ENCODE measurements around the gene M1AP. TPM values are rescaled to one million over a fixed set of nuclear protein-coding genes. Genes with fewer than 3 reads are reported as not detected.

The M1AP gene
- total RNA-seq, 1 experiment from 2014 or later, result not detected

GRCh38 chr2:74516650-74517049, 131.5 kb downstream of the M1AP start:
- CTCF ChIA-PET, result no interaction called here

GRCh38 chr2:74515981-74516633, 132.0 kb downstream of the M1AP start:
- Histone ChIP-seq H3K4me2 (ENCODE audit: low read length) (no peak overlapping the region), H3F3A (ENCODE audit: low read length, unreplicated experiment) (no peaks in the 10 kb centered on the region), H3K36me3 (ENCODE audit: low read depth, low read length) (no peaks in the 10 kb centered on the region), H3K4me3 (ENCODE audit: low read length) (no peak overlapping the region), H3K27me3 (ENCODE audit: low read length) (no peaks in the 10 kb centered on the region), H3K9me2 (replicated peaks; ENCODE audit: low read length) (no peaks in the 10 kb centered on the region), H3K79me2 (ENCODE audit: low read length) (no peaks in the 10 kb centered on the region), H3K4me1 (ENCODE audit: insufficient read depth, low read length) (0 out of 2 replicates have a peak, but pooled peaks cover 3% of the 10 kb centered on the region), H3K9ac (ENCODE audit: low read length) (no peak overlapping the region), H3K27ac (ENCODE audit: low read length) (no peak overlapping the region), H2AFZ (ENCODE audit: low read length) (no peak overlapping the region), H3K9me3 (ENCODE audit: low read length) (no peaks in the 10 kb centered on the region), H4K20me1 (ENCODE audit: low read length) (no peaks in the 10 kb centered on the region)
- no TSS peak for BruUV-seq (replicated peaks)
- ChIA-PET CTCF (no interaction called here), POLR2A (ENCODE audit: unreplicated experiment) (no interaction called here)
- intact Hi-C loops (cut with micrococcal nuclease), result no loop called here
- ATAC-seq (no peak), DNase-seq (no peak)
- TF ChIP-seq CTCF (conservative IDR thresholded peaks at IDR 0.05; ENCODE audit: low read depth, low read length) (no peak), EZH2 (IDR thresholded peaks at IDR 0.05; ENCODE audit: low read length, unreplicated experiment) (no peak), EZH2phosphoT487 (IDR thresholded peaks at IDR 0.05; ENCODE audit: borderline replicate concordance, low read length) (no peak)

More at GRCh38 chr2:74516650-74517049, 131.5 kb downstream of the M1AP start:
- POLR2A ChIA-PET (ENCODE audit: unreplicated experiment), result no interaction called here
- Histone ChIP-seq H4K20me1 (ENCODE audit: low read length) (no peaks in the 10 kb centered on the region), H2AFZ (ENCODE audit: low read length) (no peak overlapping the region), H3K4me2 (ENCODE audit: low read length) (no peak overlapping the region), H3K27ac (ENCODE audit: low read length) (no peak overlapping the region), H3K36me3 (ENCODE audit: low read depth, low read length) (no peaks in the 10 kb centered on the region), H3K9ac (ENCODE audit: low read length) (no peak overlapping the region), H3K79me2 (ENCODE audit: low read length) (no peaks in the 10 kb centered on the region), H3K4me1 (ENCODE audit: insufficient read depth, low read length) (0 out of 2 replicates have a peak, but pooled peaks cover 3% of the 10 kb centered on the region), H3K9me2 (replicated peaks; ENCODE audit: low read length) (no peaks in the 10 kb centered on the region), H3K27me3 (ENCODE audit: low read length) (no peaks in the 10 kb centered on the region), H3K9me3 (ENCODE audit: low read length) (no peaks in the 10 kb centered on the region), H3F3A (ENCODE audit: low read length, unreplicated experiment) (no peaks in the 10 kb centered on the region), H3K4me3 (ENCODE audit: low read length) (no peak overlapping the region)
- ATAC-seq (no peak), DNase-seq (no peak)
- TF ChIP-seq EZH2phosphoT487 (IDR thresholded peaks at IDR 0.05; ENCODE audit: borderline replicate concordance, low read length) (no peak), CTCF (conservative IDR thresholded peaks at IDR 0.05; ENCODE audit: low read depth, low read length) (no peak), EZH2 (IDR thresholded peaks at IDR 0.05; ENCODE audit: low read length, unreplicated experiment) (no peak)
- no TSS peak for BruUV-seq (replicated peaks)
- intact Hi-C loops (cut with micrococcal nuclease), result no loop called here

DNA sequence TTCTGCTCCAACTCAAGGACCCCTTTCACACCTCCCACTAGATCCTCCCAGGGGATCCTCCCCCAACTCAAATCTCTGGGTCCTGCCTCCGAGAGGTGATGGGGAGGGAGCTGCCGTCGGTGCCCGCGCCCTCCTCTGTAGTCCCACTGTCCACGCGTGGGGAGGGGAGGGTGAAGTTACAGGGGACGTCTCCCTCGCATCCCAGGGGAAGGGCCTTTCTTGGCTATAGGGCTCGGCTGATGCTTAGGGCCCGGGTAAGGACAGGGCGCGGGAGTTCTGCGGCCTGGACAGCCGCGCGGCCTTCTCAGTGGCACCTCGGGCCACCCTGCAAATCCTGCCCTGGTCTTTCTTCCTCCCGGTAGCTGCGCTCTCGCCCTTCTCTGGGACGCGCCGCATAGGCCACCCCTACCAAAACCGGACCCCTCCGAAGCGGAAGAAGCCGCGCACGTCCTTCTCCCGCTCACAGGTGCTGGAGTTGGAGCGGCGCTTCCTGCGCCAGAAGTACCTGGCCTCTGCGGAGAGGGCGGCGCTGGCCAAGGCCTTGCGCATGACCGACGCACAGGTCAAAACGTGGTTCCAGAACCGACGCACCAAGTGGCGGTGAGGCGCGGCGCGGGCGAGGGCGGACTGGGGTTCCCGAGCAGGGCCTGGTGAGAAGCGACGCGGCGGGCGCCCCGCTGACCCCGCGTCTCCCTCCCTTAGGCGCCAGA, 132.7 kb downstream of the M1AP start:
- TF ChIP-seq EZH2 (IDR thresholded peaks at IDR 0.05; ENCODE audit: low read length, unreplicated experiment) (no peak), CTCF (conservative IDR thresholded peaks at IDR 0.05; ENCODE audit: low read depth, low read length) (no peak), EZH2phosphoT487 (IDR thresholded peaks at IDR 0.05; ENCODE audit: borderline replicate concordance, low read length) (no peak)
- no peaks in the 10 kb centered on the region for H4K20me1 ChIP-seq (ENCODE audit: low read length)
- H3K27me3 ChIP-seq (ENCODE audit: low read length), result no peaks in the 10 kb centered on the region
- no peak for DNase-seq
- H3K9ac ChIP-seq (ENCODE audit: low read length), result no peak overlapping the region
- 0 out of 2 replicates have a peak, but pooled peaks cover 3% of the 10 kb centered on the region for H3K4me1 ChIP-seq (ENCODE audit: insufficient read depth, low read length)
- ATAC-seq, result no peak
- H3K79me2 ChIP-seq (ENCODE audit: low read length), result no peaks in the 10 kb centered on the region
- intact Hi-C loops (cut with micrococcal nuclease), result no loop called here
- no peaks in the 10 kb centered on the region for H3K9me3 ChIP-seq (ENCODE audit: low read length)
- H3K27ac ChIP-seq (ENCODE audit: low read length), result no peak overlapping the region
- H3F3A ChIP-seq (ENCODE audit: low read length, unreplicated experiment), result no peaks in the 10 kb centered on the region
- H2AFZ ChIP-seq (ENCODE audit: low read length), result no peak overlapping the region
- BruUV-seq (replicated peaks), result no TSS peak
- H3K4me3 ChIP-seq (ENCODE audit: low read length), result no peak overlapping the region
- ChIA-PET POLR2A (ENCODE audit: unreplicated experiment) (no interaction called here), CTCF (no interaction called here)
- H3K9me2 ChIP-seq (replicated peaks; ENCODE audit: low read length), result no peaks in the 10 kb centered on the region
- H3K36me3 ChIP-seq (ENCODE audit: low read depth, low read length), result no peaks in the 10 kb centered on the region
- no peak overlapping the region for H3K4me2 ChIP-seq (ENCODE audit: low read length)
